ENCODE results near the gene MCMBP.
A peak's percentile ranks its signal among the peaks of the same experiment; 100 is the strongest.

The MCMBP gene

DNA sequence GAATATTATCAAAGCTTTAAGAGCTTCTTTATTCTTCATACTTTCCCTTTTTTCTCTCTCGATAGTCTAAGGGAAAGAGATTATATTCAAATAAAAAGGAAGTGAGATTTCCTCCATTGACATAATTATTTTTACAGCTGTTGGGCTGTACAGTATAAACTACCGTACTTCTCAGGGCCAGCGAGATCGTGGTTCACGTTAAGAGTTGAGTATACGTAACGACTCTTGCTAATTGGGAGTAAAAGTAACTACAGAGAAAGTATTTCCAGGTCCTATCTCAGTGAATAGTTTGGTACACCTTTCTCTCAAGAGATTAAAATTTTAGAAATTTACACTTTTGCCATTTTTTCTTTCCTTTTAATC, 89.0 kb downstream of the MCMBP start:
- H3K27me3 ChIP-seq (ENCODE audit: insufficient read depth, low read depth) = no peaks in the 10 kb centered on the region
- no peak overlapping the region for H3K4me3 ChIP-seq (IDR thresholded peaks at IDR 0.05; ENCODE audit: insufficient read depth, low read depth, low read length)
- H3K9ac ChIP-seq = no peak overlapping the region
- no peaks in the 10 kb centered on the region for H3K79me2 ChIP-seq (ENCODE audit: insufficient read depth, low read depth)
- no peaks in the 10 kb centered on the region for H4K20me1 ChIP-seq (ENCODE audit: insufficient read depth)
- H3K27ac ChIP-seq = peak overlapping the region; percentile 50; the same call in 1 of the 2 replicates
- no peak overlapping the region for H2AFZ ChIP-seq (ENCODE audit: low read depth)
- peaks cover 66% of the 10 kb centered on the region for H3K4me1 ChIP-seq (ENCODE audit: low read depth, poor library complexity, severe bottlenecking)
- H3K36me3 ChIP-seq (ENCODE audit: insufficient read depth) = no peaks in the 10 kb centered on the region
- TF ChIP-seq, protein P1, sequence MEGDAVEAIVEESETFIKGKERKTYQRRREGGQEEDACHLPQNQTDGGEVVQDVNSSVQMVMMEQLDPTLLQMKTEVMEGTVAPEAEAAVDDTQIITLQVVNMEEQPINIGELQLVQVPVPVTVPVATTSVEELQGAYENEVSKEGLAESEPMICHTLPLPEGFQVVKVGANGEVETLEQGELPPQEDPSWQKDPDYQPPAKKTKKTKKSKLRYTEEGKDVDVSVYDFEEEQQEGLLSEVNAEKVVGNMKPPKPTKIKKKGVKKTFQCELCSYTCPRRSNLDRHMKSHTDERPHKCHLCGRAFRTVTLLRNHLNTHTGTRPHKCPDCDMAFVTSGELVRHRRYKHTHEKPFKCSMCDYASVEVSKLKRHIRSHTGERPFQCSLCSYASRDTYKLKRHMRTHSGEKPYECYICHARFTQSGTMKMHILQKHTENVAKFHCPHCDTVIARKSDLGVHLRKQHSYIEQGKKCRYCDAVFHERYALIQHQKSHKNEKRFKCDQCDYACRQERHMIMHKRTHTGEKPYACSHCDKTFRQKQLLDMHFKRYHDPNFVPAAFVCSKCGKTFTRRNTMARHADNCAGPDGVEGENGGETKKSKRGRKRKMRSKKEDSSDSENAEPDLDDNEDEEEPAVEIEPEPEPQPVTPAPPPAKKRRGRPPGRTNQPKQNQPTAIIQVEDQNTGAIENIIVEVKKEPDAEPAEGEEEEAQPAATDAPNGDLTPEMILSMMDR (conservative IDR thresholded peaks at IDR 0.05; ENCODE audit: low read depth, low read length) = no peak
- H3K4me2 ChIP-seq = peak overlapping the region; percentile 62

DNA sequence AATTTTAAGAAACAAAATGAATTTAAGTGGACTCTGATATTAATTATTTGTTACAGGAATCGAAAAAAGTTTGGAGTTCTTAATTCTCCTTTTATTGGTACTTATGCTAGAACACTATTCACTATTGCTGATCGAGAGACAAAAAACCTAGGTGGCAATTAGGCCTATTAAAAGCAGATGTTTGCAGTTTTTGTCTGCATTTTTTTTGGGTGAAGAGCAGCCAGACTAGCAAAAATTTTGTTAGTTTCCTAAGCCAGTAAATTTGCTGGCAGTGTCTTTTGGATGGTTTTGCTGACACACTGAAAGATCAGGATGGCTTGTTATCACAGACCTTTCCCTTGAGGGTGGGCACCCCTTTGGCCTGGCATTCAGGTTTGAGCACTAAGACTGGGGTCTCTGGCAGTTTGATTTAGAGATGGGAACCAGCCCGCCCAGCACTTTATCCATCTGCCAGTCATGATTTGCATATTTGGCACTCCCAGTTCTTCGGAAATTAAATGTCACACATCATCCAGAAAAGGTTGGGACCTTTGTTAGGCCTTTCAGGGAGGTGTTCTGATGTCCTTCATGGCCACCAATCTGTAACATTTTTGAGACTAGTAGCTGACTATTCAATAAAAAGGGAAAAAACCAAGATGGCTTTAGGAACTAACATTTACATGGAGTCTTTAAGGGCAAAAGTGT, 89.5 kb downstream of the MCMBP start:
- peaks cover 66% of the 10 kb centered on the region for H3K4me1 ChIP-seq (ENCODE audit: low read depth, poor library complexity, severe bottlenecking)
- H3K4me3 ChIP-seq (IDR thresholded peaks at IDR 0.05; ENCODE audit: insufficient read depth, low read depth, low read length) = no peak overlapping the region
- peak overlapping the region; percentile 35 for H3K27ac ChIP-seq
- H3K79me2 ChIP-seq (ENCODE audit: insufficient read depth, low read depth) = no peaks in the 10 kb centered on the region
- 0 out of 2 replicates have a peak overlapping the region, but pooled peaks have one; percentile 3 for H3K9ac ChIP-seq
- H3K36me3 ChIP-seq (ENCODE audit: insufficient read depth) = no peaks in the 10 kb centered on the region
- no peaks in the 10 kb centered on the region for H3K27me3 ChIP-seq (ENCODE audit: insufficient read depth, low read depth)
- no peaks in the 10 kb centered on the region for H4K20me1 ChIP-seq (ENCODE audit: insufficient read depth)
- H3K4me2 ChIP-seq = peak overlapping the region; percentile 62
- TF ChIP-seq, protein P1 (conservative IDR thresholded peaks at IDR 0.05; ENCODE audit: low read depth, low read length) = no peak
- no peak overlapping the region for H2AFZ ChIP-seq (ENCODE audit: low read depth)

DNA sequence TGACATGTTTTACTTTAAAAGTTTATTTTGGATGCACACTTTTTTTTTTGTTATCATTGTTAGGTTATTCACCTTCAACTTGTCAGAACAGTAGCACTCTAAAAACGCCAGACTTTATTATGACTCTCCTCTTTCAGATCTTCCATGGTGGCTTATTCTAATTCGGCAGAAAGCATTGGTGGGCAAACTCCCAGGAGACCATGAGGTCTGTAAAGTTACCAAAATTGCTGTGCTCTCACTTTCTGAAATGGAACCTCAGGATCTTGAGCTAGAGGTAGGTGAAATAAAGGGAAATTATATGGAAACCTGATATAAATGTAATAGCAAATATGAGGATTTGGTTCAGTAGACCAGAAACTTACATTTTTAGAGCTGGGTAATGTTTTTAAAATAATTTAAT, 91.1 kb downstream of the MCMBP start:
- H3K27me3 ChIP-seq (ENCODE audit: insufficient read depth, low read depth) = no peaks in the 10 kb centered on the region
- no peak overlapping the region for H3K27ac ChIP-seq
- no peaks in the 10 kb centered on the region for H4K20me1 ChIP-seq (ENCODE audit: insufficient read depth)
- no peaks in the 10 kb centered on the region for H3K79me2 ChIP-seq (ENCODE audit: insufficient read depth, low read depth)
- no peak overlapping the region for H3K4me3 ChIP-seq (IDR thresholded peaks at IDR 0.05; ENCODE audit: insufficient read depth, low read depth, low read length)
- H3K36me3 ChIP-seq (ENCODE audit: insufficient read depth) = no peaks in the 10 kb centered on the region
- peak overlapping the region; percentile 12; the same call in 1 of the 2 replicates for H3K4me2 ChIP-seq
- no peak overlapping the region for H2AFZ ChIP-seq (ENCODE audit: low read depth)
- TF ChIP-seq, protein P1 (conservative IDR thresholded peaks at IDR 0.05; ENCODE audit: low read depth, low read length) = no peak
- peaks cover 56% of the 10 kb centered on the region for H3K4me1 ChIP-seq (ENCODE audit: low read depth, poor library complexity, severe bottlenecking)
- no peak overlapping the region for H3K9ac ChIP-seq

DNA sequence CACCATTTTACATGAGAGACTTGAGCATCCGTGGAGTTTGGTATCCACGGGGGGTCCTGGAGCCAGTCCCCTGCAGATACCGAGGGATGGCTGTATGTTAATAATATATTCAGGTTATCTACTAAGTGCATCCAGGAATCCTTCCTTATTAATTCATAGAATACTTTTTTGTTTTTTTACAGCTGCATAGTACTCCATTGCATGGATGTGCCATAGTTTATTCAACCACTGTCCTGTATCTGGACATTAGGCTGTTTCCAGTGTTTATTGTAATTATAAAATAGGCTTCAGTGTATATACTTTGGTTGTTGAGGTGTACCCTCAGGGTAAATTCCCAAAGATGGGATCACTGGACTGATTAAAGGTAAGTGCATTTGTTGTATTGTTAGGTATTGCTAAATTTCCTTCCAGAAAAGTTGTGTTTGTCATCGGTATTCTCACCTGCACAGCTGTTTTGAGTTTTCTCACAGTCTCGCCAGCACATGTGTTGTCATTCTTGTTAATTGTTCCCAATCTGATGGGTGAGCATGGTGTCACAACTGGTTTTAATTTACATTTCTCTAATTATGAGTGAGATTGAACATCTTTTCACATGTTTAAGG, 91.7 kb downstream of the MCMBP start:
- Histone ChIP-seq H3K9ac (no peak overlapping the region), H3K4me3 (IDR thresholded peaks at IDR 0.05; ENCODE audit: insufficient read depth, low read depth, low read length) (no peak overlapping the region), H3K4me2 (0 out of 2 replicates have a peak overlapping the region, but pooled peaks have one; percentile 12), H3K36me3 (ENCODE audit: insufficient read depth) (no peaks in the 10 kb centered on the region), H3K4me1 (ENCODE audit: low read depth, poor library complexity, severe bottlenecking) (peaks cover 51% of the 10 kb centered on the region), H3K27ac (no peak overlapping the region), H2AFZ (ENCODE audit: low read depth) (no peak overlapping the region), H3K27me3 (ENCODE audit: insufficient read depth, low read depth) (no peaks in the 10 kb centered on the region), H4K20me1 (ENCODE audit: insufficient read depth) (no peaks in the 10 kb centered on the region), H3K79me2 (ENCODE audit: insufficient read depth, low read depth) (no peaks in the 10 kb centered on the region)
- TF ChIP-seq, protein P1 (conservative IDR thresholded peaks at IDR 0.05; ENCODE audit: low read depth, low read length) = no peak

All from KMS-11 (cell line).